HCT116 (cell line): ENCODE results near the gene DCN. TPM values are rescaled to one million over a fixed set of nuclear protein-coding genes. Genes with fewer than 3 reads are reported as not detected.
A peak's percentile ranks its signal among the peaks of the same experiment; 100 is the strongest.

Source experiments
- ATAC-seq: fragments of 200-7000 bp; cut with Tn5 transposase; 2 replicates; pipeline ENCODE4 v1.9.1; 2020; ENCODE audit warnings: mild to moderate bottlenecking, moderate library complexity
- BruUV-seq: library from RNA; stranded (reverse); fragments of 400-500 nt; replicated peaks from 2 replicates; lab custom pipeline; 2021; lab: Mats Ljungman, UMichigan
- CTCF ChIA-PET: fragments of 300-600 bp; sonication (Branson Sonifier 250); formaldehyde crosslinking; loops from one replicate; lab custom pipeline; 2021; ENCODE audit warnings: antibody characterized with exemption; lab: Charles Lee
- POLR2A ChIA-PET: fragments of 300-600, 350-600 bp; sonication (Branson Sonifier 250); formaldehyde crosslinking; loops from one replicate; lab custom pipeline; 2021; ENCODE audit warnings: antibody characterized with exemption; lab: Charles Lee
- RAD21 ChIA-PET, 2 experiments: fragments of 300-600 bp; sonication (Branson Sonifier 250); formaldehyde crosslinking; loops; one replicate each; lab custom pipeline; 2023; ENCODE audit warnings: low total read pairs in 2 of 2; ENCODE audit not compliant: uncharacterized antibody in 2 of 2, unreplicated experiment in 2 of 2, low non-redundant PET in 1 of 2; lab: Charles Lee
- DNase-seq: peaks from one replicate; pipeline ENCODE4 v3.0.0-alpha.2; 2010; ENCODE audit warnings: low read depth, low spot score
- H2AFZ ChIP-seq: fragments of 200-600 bp; shearing (Covaris generic), sonication (generic); 2 replicates; pipeline ENCODE4 v1.6.1; 2017; ENCODE audit warnings: low read depth, mixed run types, mixed read lengths, antibody characterized with exemption, low read length; ENCODE audit not compliant: poor library complexity, severe bottlenecking
- H3K27ac ChIP-seq: 2 replicates; pipeline ENCODE4 v1.5.1; 2012; ENCODE audit warnings: low read depth, low read length
- H3K27me3 ChIP-seq: fragments of 200-600 bp; sonication (generic); 2 replicates; pipeline ENCODE4 v1.6.1; 2016; ENCODE audit warnings: mixed run types, low read length, mixed read lengths; ENCODE audit not compliant: insufficient read depth
- H3K36me3 ChIP-seq, 2 experiments: fragments of 200-500 bp in 1 of 2; fragments of 200-600 bp in 1 of 2; sonication (Bioruptor generic) in 1 of 2; sonication (generic) in 1 of 2; 2 replicates each; pipeline versions ENCODE4 v1.5.1 to v1.6.1; 2014 to 2016; ENCODE audit warnings: low read length in 2 of 2, inconsistent platforms in 1 of 2, mixed read lengths in 1 of 2, mixed run types in 1 of 2; ENCODE audit not compliant: insufficient read depth in 2 of 2, control insufficient read depth in 1 of 2
- H3K4me1 ChIP-seq, 2 experiments: fragments of 200-600 bp in 1 of 2; sonication (generic) in 1 of 2; 2 replicates each; pipeline versions ENCODE4 v1.5.1 to v1.6.1; 2012 to 2017; ENCODE audit warnings: low read length in 2 of 2, inconsistent platforms in 1 of 2, mild to moderate bottlenecking in 1 of 2, mixed read lengths in 1 of 2, mixed run types in 1 of 2, moderate library complexity in 1 of 2; ENCODE audit not compliant: insufficient read depth in 2 of 2, control insufficient read depth in 1 of 2
- H3K4me2 ChIP-seq: fragments of 200-600 bp; sonication (generic); 2 replicates; pipeline ENCODE4 v1.6.1; 2017; ENCODE audit warnings: mixed run types, low read length, mixed read lengths
- H3K4me3 ChIP-seq, 2 experiments: fragments of 200-600 bp in 1 of 2; sonication (generic) in 1 of 2; replicated peaks in 1 of 2; 2 replicates each; pipeline ENCODE4 v1.5.1; 2011 to 2016; ENCODE audit warnings: low read length in 2 of 2, control low read depth in 1 of 2, low read depth in 1 of 2, mild to moderate bottlenecking in 1 of 2, mixed read lengths in 1 of 2, mixed run types in 1 of 2
- H3K79me2 ChIP-seq: fragments of 200-600 bp; sonication (generic); 2 replicates; pipeline ENCODE4 v1.6.1; 2017; ENCODE audit warnings: mild to moderate bottlenecking, mixed run types, low read length, moderate library complexity, mixed read lengths; ENCODE audit not compliant: insufficient read depth
- H3K9ac ChIP-seq: fragments of 200-600 bp; sonication (generic); 2 replicates; pipeline ENCODE4 v1.6.1; 2016; ENCODE audit warnings: low read length, mixed read lengths
- H3K9me2 ChIP-seq: fragments of 200-600 bp; sonication (generic), shearing (Covaris generic); 2 replicates; pipeline ENCODE4 v1.6.1; 2017; ENCODE audit warnings: mixed run types, mild to moderate bottlenecking, moderate library complexity; ENCODE audit not compliant: insufficient read depth
- H3K9me3 ChIP-seq, 2 experiments: fragments of 200-500 bp in 1 of 2; fragments of 200-600 bp in 1 of 2; sonication (Bioruptor generic) in 1 of 2; sonication (generic) in 1 of 2; 2 replicates each; pipeline ENCODE4 v1.6.1; 2014 to 2017; ENCODE audit warnings: low read length in 2 of 2, mixed read lengths in 2 of 2, inconsistent platforms in 1 of 2, low read depth in 1 of 2, mild to moderate bottlenecking in 1 of 2, mixed run types in 1 of 2, moderate library complexity in 1 of 2; ENCODE audit not compliant: control insufficient read depth in 1 of 2, insufficient read depth in 1 of 2
- H4K20me1 ChIP-seq: fragments of 200-600 bp; sonication (generic), shearing (Covaris generic); 2 replicates; pipeline ENCODE4 v1.6.1; 2017; ENCODE audit warnings: mixed run types, mild to moderate bottlenecking, moderate library complexity; ENCODE audit not compliant: insufficient read depth
- ATF3 ChIP-seq: IDR thresholded peaks from 2 replicates; pipeline ENCODE4 v1.6.1; 2012
- CBX3 ChIP-seq: IDR thresholded peaks from 2 replicates; pipeline ENCODE4 v1.6.1; 2012; ENCODE audit warnings: low read depth
- CTCF ChIP-seq, 3 experiments: fragments of 200-600 bp in 1 of 3; sonication (generic) in 1 of 3; IDR thresholded peaks in 2 of 3; conservative IDR thresholded peaks in 1 of 3; 2 replicates each; pipeline ENCODE4 v1.5.1; 2012 to 2017; ENCODE audit warnings: low read depth in 2 of 3, low read length in 2 of 3, antibody characterized with exemption in 1 of 3, borderline replicate concordance in 1 of 3, control low read depth in 1 of 3, mild to moderate bottlenecking in 1 of 3, mixed read lengths in 1 of 3, mixed run types in 1 of 3, moderate library complexity in 1 of 3; ENCODE audit not compliant: insufficient read depth in 1 of 3
- EZH2phosphoT487 ChIP-seq: fragments of 200-600 bp; IDR thresholded peaks from 2 replicates; pipeline ENCODE4 v1.6.1; 2018; ENCODE audit warnings: antibody characterized with exemption, borderline replicate concordance
- FOSL1 ChIP-seq: IDR thresholded peaks from 2 replicates; pipeline ENCODE4 v1.6.1; 2012; ENCODE audit warnings: low read depth
- SP1 ChIP-seq: IDR thresholded peaks from 2 replicates; pipeline ENCODE4 v1.6.1; 2012; ENCODE audit warnings: low read depth
- SRF ChIP-seq: IDR thresholded peaks from 2 replicates; pipeline ENCODE4 v1.6.1; 2012; ENCODE audit warnings: low read depth
- TCF7L2 ChIP-seq: IDR thresholded peaks from 2 replicates; pipeline ENCODE4 v1.7.0; 2011; ENCODE audit warnings: borderline replicate concordance, inconsistent platforms; ENCODE audit not compliant: insufficient read depth, insufficient read length; ENCODE audit errors: extremely low read depth
- YY1 ChIP-seq: IDR thresholded peaks from 2 replicates; pipeline ENCODE4 v1.6.1; 2011; ENCODE audit warnings: low read length, low read depth, moderate library complexity, mild to moderate bottlenecking; ENCODE audit not compliant: insufficient replicate concordance; ENCODE audit errors: extremely low read depth
- ZFX ChIP-seq: fragments of 450-650 bp; IDR thresholded peaks from 2 replicates; pipeline ENCODE4 v1.6.1; 2017
- intact Hi-C: fragments of 100-400 bp; cut with micrococcal nuclease; formaldehyde crosslinking; loops from 2 replicates; pipeline ENCODE4 v1.10.0; 2022
- total RNA-seq: library from RNA; stranded (reverse); gene quantifications from one replicate; pipeline ENCODE4 v1.2.1, GENCODE V29; 2021; ENCODE audit not compliant: unreplicated experiment

The DCN gene
- total RNA-seq, 1 experiment from 2014 or later, result 3.6 TPM

- TF ChIP-seq CBX3 (no peak), ZFX (no peak), CTCF (IDR thresholded peaks at IDR 0.05 in 2 of 3, conservative IDR thresholded peaks at IDR 0.05 in 1 of 3; ENCODE audit: borderline replicate concordance in 1 of 3, insufficient read depth in 1 of 3, low read depth in 2 of 3, low read length in 2 of 3) (no peak), SRF (no peak), ATF3 (no peak), EZH2phosphoT487 (no peak), TCF7L2 (no peak), YY1 (no peak), SP1 (no peak), FOSL1 (no peak)
- H3K4me1 ChIP-seq, result peaks cover 0 to 11% of the 10 kb centered on the region in 2 experiments; a peak in 2 of 4 replicates
- ChIA-PET RAD21 (no interaction called here), POLR2A (no interaction called here), CTCF (no interaction called here)
- DNase-seq, result no peak
- no peak overlapping the region for H2AFZ ChIP-seq
- ATAC-seq, result no peak
- no peak overlapping the region for H3K27ac ChIP-seq
- no peaks in the 10 kb centered on the region for H3K9me2 ChIP-seq
- H4K20me1 ChIP-seq, result no peaks in the 10 kb centered on the region
- no peaks in the 10 kb centered on the region for H3K36me3 ChIP-seq
- peak overlapping the region; percentile 41 for H3K4me2 ChIP-seq
- H3K27me3 ChIP-seq, result no peaks in the 10 kb centered on the region
- H3K9me3 ChIP-seq, result no peaks in the 10 kb centered on the region
- intact Hi-C loops, result no loop called here
- BruUV-seq, result no TSS peak
- no peaks in the 10 kb centered on the region for H3K79me2 ChIP-seq
- H3K9ac ChIP-seq, result no peak overlapping the region
- H3K4me3 ChIP-seq, result no peak overlapping the region
These were observed 55.3 kb downstream of the DCN start for GRCh38 chr12:91127306-91127705.
